ENCODE results near the gene RALGAPA1.
A peak's percentile ranks its signal among the peaks of the same experiment; 100 is the strongest.
"Not testable (repeated sequence)": the region's sequence is repeated elsewhere in the genome, so short reads cannot be mapped to it uniquely, and the experiment has no call there.

RALGAPA1 gene

DNA sequence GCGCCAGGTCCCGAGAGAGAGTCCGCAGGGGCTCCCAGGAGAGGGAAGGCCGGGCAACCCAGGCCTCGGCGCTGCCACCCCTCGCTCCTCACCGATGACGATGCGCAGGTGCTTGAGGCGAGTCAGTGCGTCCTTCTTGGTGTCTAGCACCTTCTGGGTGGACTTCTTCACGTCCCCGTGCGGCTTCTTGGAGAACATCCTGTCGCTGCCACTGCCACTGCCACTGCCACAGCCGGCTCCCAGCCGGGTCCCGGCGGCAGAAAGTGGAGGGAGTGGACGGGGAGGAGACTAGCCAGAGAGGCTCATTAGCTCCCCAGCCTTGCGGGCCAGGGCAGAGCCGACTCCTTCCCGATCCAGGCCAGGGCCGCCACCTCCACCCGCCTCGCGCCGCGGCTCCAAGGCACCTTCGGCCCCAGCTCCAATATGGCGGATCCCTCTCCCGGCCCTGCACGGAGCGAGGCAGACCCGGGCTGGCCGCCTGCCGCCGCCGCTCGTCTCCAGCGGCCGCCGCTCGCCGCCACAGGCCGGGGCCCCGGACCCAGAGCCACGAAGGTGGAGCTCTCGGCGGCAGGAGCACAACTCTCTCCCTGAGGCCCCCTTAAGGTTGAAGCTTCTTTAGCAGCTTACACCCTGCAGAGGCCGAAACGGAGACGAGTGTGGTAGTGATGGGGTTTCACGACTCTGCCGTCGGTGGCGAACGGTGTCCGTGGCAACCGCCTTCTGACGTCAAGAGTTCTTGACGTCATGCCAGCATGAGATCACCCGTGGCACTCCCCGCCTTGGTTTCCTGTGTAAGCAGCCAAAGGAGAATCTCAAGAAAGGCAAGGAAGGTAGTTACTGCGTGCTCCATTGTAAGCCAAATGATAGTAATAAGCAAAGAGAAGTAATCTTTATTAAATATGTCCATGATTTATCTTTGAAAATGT is at the start of gene RALGAPA1:
Gene RALGAPA1 (minus strand): TSS at position 658 of the 926 bp plus-strand sequence. CDS start 460 bp downstream, at position 198.
- peak; percentile 98 for DNase-seq (ENCODE audit: low spot score)

DNA sequence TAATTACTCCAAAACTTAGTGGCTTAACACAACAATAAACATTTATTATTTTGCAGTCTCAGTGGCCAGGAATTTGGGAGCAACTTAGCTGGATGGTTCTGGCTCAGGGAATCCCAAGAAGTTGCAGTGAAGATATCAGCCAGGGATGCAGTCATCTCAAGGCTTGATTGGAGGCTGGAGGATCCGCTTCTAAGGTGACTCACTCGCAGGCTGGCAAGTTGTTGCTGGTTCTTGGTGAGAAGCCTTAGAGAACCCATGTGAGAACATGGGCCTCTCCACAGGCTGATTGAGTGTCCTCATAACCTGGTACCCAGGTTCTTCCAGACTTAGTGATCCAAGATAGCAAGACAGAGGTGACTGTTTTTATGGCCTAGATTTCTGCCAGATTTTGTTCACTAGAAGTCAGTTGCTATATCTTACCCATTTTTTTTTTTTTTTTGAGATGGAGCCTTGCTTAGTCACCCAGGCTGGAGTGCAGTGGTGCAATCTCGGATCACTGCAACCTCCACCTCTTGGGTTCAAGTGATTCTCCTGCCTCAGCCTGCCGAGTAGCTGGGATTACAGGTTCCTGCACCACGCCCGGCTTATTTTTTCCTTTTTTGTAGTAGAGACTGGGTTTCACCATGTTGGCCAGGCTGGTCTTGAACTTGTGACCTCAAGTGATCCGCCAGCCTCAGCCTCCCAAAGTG is 49.6 kb upstream of the RALGAPA1 start:
- DNase-seq (ENCODE audit: low spot score): no peak

DNA sequence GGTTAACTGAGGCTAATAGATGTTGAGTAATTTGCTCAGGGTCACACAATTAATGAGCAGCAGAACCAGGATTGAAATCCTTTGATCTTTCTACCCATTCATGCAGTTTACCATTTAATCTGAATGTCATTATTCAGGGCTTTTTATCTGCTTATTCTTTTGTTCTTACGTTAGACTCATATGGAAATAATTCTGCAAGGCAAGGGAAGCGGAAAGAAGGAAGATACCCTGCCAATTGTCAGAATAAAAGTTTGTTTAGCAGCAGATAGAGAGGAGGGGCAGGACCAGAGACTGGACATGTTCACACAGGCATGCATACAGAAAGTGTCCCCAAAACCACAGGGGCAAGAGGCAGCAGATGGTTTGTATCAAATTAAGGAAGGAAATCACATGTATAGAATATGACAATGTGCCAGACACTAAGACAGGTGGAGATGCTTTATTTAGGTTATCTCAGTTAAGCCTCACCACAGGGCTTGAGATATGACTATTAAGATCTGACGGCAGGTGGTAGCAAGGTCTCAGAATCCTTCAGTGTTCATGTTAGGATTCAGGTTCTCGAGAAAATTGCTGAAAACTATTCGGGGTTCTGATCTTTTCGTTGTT is 46.9 kb upstream of the RALGAPA1 start:
- no peak for DNase-seq (ENCODE audit: low spot score)

GRCh38 chr14:35854696-35855270 is 45.7 kb upstream of the RALGAPA1 start:
- no peak for DNase-seq (ENCODE audit: low spot score)

DNA sequence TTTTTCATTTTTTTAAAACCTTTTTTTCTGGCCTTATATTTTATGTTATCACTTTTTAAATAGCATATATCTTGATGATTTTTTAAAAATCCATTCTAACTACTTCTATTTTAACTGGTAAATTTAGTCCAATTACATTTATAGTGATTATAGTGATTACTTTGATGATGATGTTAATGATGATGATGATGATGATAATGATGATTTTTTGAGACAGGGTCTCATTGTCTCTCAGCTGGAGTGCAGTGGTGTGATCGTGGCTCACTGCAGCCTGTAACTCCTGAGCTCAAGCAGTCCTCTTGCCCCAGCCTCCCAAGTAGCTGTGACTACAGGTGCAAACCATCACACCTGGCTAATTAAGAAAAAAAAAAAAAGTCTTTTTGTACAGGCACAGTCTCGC is 44.1 kb upstream of the RALGAPA1 start:
- no peak for DNase-seq (ENCODE audit: low spot score)

DNA sequence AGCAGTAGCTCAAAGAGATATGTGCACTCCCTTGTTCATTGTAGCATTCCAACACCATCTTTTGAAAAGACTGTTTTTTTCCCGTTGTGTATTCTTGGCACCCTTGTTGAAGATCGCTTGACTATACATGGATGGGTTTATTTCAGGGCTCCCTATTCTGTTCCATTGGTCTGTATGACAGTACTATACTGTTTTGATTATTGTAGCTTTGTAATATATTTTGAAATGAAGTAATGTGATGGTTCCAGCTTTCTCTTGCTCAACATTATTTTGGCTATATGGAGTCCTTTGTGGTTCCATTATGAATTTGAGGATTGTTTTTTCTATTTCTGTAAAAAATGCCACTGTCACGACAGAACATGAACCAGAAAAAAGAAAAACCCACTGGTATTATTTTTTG is 42.7 kb upstream of the RALGAPA1 start:
- no peak for DNase-seq (ENCODE audit: low spot score)

DNA sequence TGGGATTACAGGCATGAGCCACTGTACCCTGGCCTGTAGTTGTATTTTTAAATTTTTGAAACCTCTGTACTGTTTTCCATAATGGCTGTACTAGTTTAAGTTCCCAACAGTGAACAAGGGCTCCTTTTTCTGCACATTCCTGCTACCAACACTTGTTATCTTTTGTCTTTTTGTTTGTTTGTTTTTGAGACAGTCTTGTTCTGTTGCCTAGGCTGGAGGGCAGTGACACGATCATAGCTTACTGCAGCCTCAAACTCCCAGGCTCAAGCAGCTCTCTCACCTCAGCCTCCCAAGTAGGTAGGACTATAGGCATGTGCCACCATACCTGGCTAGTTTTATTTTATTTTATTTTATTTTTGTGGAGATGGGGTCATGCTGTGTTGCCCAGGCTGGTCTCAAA is 40.0 kb upstream of the RALGAPA1 start:
- DNase-seq (ENCODE audit: low spot score): no peak

- DNase-seq (ENCODE audit: low spot score): no peak
Observed at GRCh38 chr14:35847636-35848035, 38.5 kb upstream of the RALGAPA1 start.

GRCh38 chr14:35844494-35844893 is 35.4 kb upstream of the RALGAPA1 start:
- no peak for DNase-seq (ENCODE audit: low spot score)

DNA sequence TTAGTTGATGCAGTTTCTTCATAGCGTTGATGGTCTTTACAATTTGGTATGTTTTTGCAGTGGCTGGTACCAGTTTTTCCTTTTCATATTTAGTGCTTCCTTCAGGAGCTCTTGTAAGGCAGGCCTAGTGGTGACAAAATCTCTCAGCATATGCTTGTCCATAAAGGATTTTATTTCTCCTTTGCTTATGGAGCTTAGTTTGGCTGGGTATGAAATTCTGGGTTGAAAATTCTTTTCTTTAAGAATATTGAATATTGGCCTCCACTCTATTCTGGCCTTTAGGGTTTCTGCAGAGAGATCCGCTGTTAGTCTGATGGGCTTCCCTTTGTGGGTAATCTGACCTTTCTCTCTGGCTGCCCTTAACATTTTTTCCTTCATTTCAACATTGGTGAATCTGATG is 33.1 kb upstream of the RALGAPA1 start:
- not testable (repeated sequence) for DNase-seq (ENCODE audit: low spot score)

DNA sequence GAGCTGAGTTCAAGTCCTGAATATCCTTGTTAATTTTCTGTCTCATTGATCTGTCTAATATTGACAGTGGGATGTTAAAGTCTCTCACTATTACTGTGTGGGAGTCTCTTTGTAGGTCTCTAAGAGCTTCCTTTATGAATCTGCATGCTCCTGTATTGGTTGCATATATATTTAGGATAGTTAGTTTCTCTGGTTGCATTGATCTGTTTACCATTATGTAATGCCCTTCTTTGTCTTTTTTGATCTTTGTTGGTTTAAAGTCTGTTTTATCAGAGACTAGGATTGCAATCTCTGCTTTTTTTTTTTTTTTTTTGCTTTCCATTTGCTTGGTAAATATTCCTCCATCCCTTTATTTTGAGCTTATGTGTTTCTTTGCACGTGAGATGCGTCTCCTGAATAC is 32.6 kb upstream of the RALGAPA1 start:
- not testable (repeated sequence) for DNase-seq (ENCODE audit: low spot score)

- DNase-seq (ENCODE audit: low spot score): no peak
Observed at GRCh38 chr14:35835208-35835982, 26.3 kb upstream of the RALGAPA1 start.

- DNase-seq (ENCODE audit: low spot score): no peak
Observed at GRCh38 chr14:35829449-35829848, 20.4 kb upstream of the RALGAPA1 start.

DNA sequence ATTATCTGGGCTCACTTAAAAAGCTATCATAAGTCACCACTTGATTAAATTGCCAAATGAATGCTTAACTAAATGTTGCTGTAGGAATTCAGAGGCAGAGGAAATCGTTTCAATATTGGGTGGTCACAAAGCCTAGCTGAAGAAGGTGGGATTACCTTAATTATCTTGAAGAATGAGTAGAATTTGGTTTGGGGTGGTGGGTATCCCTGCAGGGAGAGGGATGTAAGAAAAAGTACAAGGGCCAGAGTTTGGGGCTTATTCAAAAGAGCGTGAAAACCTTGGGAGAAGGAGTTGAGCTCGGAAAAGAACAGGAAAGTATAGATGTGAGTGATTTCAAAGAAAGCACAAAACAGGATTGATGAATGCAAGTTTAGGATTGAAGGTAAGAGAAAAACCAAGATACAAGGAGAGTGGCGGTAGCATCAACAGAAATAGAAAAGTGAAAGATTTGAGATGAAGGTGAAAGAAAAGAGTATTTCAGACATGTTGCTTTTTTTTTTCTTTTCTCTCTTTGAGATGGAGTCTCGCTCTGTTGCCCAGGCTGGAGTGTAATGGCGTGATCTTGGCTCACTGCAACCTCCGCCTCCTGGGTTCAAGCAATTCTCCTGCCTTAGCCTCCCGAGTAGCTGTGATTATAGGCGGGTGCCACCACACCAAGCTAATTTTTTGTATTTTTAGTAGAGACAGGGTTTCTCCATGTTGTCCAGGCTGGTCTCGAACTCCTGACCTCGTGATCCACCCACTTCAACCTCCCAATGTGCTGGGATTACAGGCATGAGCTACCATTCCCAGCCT is 18.8 kb upstream of the RALGAPA1 start:
- DNase-seq (ENCODE audit: low spot score): no peak

DNA sequence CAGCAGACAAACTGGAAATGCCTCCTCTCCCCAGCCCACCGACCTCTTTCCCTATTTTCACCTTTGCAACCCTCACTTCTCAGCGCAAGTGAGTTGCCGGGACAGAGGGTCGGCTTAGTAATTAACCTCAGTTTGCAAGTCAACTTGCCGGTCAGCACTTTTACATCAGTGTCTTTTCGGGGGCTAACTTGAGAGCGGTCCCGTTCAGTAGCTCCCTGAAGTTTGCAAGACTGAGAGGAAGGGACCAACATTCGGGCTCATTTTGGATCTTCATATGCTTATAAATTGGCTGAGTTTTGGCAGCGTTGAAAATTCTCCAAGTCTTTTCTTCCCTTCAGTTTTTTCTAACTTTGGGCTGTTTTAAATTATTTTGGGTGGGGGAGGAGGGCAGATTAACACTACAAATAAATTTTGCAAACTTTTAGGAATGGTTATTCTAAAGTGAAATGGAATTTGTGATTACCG is 17.9 kb upstream of the RALGAPA1 start:
- DNase-seq (ENCODE audit: low spot score): no peak

DNA sequence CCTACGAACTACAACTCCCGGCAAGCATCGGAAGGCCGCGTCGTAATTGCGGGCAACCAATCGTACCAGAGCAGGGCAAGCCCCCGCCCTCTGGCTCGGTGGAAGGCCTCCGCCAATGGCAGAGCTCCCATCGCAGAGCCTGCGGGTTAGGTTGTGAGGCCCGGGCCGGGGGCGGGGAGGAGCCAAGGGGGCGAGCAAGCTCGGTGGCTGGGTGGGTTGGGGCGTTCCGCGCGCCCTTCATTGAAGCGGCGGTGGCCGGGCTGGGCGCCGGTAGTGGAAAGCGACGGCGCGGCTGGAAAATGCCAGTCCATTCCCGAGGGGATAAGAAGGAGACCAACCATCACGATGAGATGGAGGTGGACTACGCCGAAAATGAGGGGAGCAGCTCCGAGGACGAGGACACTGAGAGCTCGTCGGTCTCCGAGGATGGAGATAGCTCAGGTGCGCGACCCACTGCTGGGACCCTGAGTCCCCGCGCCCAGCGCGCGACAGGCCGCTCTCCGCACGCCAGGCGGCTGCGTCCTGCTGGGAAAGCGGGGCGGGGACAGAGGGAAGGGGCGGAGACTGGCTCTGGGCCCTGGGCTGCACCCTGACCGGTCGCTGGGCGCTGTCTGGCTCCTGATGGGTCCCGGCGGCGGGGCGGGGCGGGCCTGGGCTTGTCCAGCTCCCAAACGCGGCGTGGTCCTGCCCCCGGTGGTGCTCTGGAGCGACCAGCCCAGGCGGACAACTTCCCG is 17.3 kb upstream of the RALGAPA1 start, which contains the start of gene BRMS1L:
Gene BRMS1L (plus strand): TSS at position 121 of the 734 bp plus-strand sequence. CDS start 179 bp downstream, at position 300.
- DNase-seq (ENCODE audit: low spot score): peak; percentile 98

- no peak for DNase-seq (ENCODE audit: low spot score)
Observed at GRCh38 chr14:35825968-35826217, 16.8 kb upstream of the RALGAPA1 start.

DNA sequence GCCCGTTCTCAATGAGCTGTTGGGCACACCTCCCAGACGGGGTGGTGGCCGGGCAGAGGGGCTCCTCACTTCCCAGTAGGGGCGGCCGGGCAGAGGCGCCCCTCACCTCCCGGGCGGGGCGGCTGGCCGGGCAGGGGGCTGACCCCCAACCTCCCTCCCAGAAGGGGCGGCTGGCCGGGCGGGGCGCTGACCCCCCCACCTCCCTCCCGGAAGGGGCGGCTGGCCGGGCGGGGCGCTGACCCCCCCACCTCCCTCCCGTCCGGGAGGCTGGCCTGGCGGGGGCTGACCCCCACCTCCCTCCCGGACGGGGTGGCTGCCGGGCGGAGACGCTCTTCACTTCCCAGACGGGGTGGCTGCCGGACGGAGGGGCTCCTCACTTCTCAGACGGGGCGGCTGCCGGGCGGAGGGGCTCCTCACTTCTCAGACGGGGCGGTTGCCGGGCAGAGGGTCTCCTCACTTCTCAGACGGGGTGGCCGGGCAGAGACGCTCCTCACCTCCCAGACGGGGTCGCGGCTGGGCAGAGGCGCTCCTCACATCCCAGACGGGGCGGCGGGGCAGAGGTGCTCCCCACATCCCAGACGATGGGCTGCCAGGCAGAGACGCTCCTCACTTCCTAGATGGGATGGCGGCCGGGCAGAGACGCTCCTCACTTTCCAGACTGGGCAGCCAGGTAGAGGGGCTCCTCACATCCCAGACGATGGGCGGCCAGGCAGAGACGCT is 15.5 kb upstream of the RALGAPA1 start:
- not testable (repeated sequence) for DNase-seq (ENCODE audit: low spot score)

DNA sequence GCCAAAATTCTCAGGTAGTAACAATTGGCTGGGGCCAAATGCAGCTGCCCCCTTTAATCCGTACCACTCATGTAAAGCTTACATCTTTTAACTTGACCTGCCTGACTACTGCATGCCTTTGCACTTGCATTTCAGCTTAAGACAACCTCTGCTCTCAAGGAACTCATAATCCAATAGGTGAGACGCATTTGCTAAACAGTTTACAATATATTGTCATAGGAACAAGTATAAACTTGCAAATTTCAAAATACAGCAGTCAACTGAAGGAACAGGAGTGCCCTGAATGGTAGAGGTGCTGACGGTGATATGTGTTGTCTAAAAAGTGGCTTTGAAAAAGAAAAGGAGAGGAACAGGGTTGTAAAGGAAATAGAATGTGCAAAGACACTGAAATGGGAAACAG is 13.4 kb upstream of the RALGAPA1 start:
- DNase-seq (ENCODE audit: low spot score): no peak

Measured in SW480 (cell line).